Activated CD4-positive, alpha-beta T cell treated with anti-CD3 and anti-CD28 coated beads for 24 hours (primary cell): Measurements from ENCODE around the gene GKN1.
"Not testable (repeated sequence)": the region's sequence is repeated elsewhere in the genome, so short reads cannot be mapped to it uniquely, and the experiment has no call there.

ENCODE experiments used
- DNase-seq, 2 donors: peaks; one replicate each; pipeline ENCODE4 v3.0.0-alpha.2; 2020; ENCODE audit warnings: low read depth in 2 of 2

The GKN1 gene

GRCh38 chr2:68974251-68974650 lies at the start of gene GKN1:
TSS of gene GKN1 (plus strand) at chr2:68974636. CDS start at chr2:68974678, 42 bp downstream.
- no peak for DNase-seq

DNA sequence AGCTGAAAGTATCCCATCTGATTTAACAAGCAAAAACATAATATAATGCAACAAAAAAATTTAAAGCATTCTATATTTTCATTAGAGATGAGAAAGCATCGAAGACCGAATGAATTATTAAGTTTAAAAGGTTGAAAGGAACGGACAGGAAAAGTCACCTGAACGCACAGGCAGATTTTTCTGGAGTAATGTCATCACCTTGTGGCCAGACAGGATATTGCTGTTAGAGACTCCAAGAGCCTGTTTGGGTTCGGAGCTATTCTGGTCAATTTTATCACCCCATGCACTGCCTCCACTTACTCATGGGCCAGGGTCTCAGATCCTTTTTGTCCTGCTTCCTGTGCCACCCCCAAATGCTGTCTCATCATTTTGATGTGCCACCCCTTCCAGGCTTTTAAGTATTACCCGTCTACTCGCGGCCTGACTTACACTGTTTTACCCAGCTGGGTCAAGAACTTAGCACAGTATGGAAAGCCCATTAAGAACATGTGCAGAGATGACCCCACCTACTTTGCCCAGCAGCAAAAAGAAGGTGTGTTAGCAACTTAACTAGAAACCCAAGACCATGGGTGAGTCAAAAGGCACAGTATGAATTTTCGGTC lies 49.0 kb upstream of the GKN1 start:
- peak in 1 of 2 donors; percentile 35 for DNase-seq

DNA sequence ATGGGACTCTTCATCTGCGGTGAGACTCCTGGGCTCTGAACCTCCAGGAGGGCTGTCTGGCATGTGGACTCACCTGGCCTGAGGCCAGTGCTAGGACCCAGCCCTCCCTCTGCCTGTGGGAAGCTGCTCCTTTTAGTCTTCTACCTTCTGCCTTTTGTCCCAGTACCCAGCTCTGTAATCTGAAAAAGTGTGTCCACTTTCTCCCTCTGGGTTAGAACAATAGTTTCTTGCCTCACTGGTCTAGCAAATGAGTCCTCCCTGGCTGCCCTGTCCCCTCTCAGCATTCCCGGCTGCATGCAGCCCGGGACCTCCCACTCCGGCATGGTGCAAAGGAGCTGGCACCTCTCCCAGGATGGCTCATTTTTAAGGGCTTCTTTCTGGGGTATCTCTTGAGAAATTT lies 47.6 kb upstream of the GKN1 start:
- no peak for DNase-seq

GRCh38 chr2:68931149-68931711 lies 43.2 kb upstream of the GKN1 start:
- no peak for DNase-seq

GRCh38 chr2:68931799-68932198 lies 42.6 kb upstream of the GKN1 start:
- DNase-seq, result no peak

- DNase-seq, result no peak
Observed at GRCh38 chr2:68932402-68932801, 42.0 kb upstream of the GKN1 start.

- DNase-seq, result no peak
Observed at GRCh38 chr2:68934021-68934420, 40.4 kb upstream of the GKN1 start.

DNA sequence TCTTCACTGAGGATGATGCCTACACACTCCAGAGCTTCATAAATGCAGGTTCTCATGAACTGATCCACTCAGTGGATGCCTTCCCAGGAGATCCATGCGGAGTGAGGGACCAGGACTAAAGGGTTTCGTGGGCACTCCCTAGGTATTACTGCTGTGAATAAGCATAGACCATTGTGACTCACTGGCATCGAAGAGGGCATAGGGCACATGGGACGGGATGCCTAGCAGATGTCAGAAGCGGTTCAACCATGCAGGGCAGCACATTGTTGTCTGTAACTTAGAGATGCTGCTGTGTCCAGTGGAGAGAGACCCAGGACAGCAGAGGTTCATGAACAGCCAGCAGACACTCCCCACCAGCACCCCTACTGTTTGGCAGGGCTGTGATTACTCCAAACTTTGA lies 39.0 kb upstream of the GKN1 start:
- no peak for DNase-seq

DNA sequence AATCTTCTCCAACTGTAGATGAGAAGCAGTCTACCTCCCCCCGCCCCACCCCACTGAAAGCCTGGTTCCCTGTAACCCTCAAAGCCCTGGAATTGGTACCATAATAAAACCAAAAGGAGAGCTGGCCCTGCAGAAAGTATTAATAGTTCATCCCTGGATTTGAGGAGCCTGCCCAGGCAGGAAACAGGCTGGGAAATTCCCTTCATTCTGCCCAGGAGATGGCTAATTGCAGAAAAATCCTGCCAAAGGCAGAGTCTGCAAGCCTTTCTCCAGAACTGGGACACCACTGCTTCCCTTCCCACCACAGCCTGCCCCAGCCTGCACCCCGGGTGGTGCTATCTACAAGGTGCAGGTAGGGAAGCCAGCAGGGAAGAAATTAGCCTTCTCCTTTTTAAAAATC lies 38.0 kb upstream of the GKN1 start:
- DNase-seq, result no peak

DNA sequence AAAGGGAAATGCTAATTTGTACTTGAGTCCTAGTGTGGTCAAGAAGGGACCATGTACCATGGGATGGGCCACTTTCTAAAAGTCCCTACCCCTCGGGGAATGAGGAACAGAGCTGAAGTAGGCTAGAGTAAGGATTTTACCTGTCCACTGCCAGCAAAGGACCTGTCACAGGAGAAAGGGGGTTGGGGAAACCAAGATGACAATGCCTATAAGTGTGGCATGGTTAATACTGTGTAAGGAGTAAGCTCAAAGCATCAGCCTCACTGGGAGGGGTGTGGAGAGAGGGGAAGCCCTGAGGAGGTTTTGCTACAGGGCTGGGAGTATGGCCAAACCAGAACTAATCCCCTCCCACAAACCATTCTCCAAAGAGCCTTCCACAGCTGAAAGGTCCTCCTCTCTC lies 37.5 kb upstream of the GKN1 start:
- no peak for DNase-seq

- DNase-seq, result no peak
Observed at GRCh38 chr2:68937346-68938055, 36.9 kb upstream of the GKN1 start.

DNA sequence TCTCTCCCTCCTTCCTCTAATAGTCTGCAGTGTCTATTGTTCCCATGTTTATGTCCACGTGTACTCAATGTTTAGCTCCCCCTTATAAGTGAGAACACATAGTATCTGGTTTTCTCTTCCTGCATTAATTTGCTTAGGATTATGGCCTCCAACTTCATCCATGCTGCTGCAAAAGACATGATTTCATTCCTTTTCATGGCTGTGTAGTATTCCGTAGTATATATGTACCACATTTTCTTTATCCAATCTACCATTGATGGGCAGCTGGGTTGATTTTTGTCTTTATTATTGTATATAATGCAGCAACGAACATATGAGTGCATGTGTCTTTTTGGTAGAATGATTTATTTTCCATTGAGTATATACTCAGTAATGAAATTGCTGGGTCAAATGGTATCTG lies 35.5 kb upstream of the GKN1 start:
- DNase-seq, result no peak

DNA sequence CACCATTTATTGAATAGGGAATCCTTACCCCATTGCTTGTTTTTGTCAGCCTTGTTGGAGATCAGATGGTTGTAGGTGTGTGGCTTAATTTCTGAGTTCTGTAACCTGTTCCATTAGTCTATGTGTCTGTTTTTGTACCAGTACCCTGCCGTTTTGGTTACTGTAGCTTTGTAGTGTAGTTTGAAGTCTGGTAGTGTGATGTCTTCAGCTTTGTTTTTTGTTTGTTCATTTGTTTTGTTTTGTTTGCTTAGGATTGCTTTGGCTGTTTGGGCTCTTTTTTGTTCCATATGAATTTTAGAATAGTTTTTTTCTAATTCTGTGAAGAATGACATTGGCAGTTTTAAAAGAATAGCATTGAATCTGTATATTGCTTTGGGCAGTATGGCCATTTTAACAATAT lies 34.5 kb upstream of the GKN1 start:
- no peak for DNase-seq

GRCh38 chr2:68940369-68940768 lies 34.1 kb upstream of the GKN1 start:
- no peak for DNase-seq

- no peak for DNase-seq
Observed at GRCh38 chr2:68942827-68943226, 31.6 kb upstream of the GKN1 start.

DNA sequence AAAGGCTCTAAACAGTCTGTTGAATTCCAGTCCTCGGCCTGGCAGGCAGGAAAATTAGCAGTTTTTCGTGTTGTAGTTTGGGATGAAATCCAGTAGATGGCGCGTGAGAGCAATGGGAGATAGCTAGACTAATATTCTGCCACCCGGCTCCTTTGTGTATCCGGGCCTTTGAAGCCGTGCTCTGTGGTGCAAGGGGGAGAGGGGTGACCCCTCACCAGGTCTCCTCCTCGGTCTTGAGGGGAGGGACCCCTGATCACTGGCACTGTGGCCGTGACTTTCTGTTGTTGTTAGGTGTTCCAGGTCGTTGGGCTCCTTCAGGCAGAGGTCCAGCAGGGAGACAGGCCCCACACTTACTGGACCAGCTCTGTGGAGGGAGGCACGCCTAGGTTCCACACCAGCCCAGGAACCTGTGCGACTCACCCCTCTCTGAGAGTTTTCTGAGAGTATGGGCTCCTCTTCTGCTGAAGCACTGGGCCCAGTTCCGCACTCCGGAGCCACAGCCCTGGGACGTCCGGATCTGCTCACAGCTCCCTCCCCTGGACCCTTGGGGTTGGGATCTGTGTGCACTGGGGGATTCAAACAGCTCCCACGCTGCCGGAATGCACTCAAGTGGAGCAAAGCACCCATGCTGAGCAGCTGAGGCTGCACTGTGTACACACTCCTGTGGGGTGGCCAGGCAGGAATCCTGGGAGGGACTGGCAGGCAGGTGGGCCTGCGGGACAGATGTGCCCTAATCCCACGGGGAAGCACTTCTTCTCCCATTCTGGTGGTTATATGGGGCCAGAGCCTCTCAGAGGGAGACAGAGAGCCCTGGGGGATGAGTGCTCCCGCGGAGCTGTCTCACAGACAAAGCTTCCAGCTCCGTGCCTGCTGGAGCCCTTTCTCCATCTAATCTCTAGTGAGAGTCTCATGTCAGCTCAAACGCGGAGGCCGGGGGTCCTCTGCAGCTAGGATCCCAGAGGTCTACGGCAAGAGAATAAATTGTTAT lies 30.6 kb upstream of the GKN1 start:
- peak; percentile 29 to 46 for DNase-seq

DNA sequence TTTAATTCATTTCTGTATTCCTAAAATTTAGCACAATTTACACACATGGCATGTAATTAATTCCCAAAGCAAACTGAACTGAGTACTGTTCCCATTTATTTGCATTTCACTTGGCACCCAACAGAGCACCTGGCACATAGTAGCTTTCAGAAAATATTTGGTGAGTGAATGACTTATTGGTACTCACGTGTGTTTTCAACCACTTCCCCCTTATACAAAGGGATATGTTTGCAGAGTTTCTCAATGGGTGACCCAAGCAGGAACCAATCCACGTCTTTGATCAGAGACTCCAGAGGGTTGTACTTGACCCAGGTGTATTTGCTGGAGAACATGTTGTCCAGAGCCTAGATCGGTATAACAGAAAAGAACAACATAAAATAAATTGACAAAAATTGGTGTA lies 28.3 kb upstream of the GKN1 start:
- no peak for DNase-seq

- no peak for DNase-seq
Observed at GRCh38 chr2:68948710-68949109, 25.7 kb upstream of the GKN1 start.

DNA sequence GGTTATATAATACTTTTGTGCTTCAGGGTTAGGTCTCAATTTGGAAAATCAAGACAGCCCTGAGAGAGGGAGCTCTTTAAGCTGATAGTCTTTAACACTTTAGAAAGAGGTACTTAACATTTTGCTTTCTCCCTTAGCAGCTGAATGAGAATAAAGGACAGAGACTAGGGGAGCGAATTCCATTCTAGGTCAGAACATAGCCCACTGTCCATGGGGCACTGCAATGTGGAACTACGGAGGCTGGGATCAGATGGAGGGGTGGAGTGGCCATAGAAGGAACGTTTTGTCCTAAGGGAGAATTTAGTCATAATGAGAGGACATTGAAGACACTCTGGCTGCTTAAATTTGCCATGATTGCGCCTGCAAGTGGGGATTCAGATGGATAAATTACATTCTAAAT lies 22.5 kb upstream of the GKN1 start:
- DNase-seq, result no peak

GRCh38 chr2:68952887-68953521 lies 21.4 kb upstream of the GKN1 start, which contains the start of gene GKN2:
TSS of gene GKN2 (minus strand) at chr2:68952893. CDS start at chr2:68952861, 32 bp downstream.
- DNase-seq, result no peak

GRCh38 chr2:68955432-68955831 lies 19.0 kb upstream of the GKN1 start:
- not testable (repeated sequence) for DNase-seq

DNA sequence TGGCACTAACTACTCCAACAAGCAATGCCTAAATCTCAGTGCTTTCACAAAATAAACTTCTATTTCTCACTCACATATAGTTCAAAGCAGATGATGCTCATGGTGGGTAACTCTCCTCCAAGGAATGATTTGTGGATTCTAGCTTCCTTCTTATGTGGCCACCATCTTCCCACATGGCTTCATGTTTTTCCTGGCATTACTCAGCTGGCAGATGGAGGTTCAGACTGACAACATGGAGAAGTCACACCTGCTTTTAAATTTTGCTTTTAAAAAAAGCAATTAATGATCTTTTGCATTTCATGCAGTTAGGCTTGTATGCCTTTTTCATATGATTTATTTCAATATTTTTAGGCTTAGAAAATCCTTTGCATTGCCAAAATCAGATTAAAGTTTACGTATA lies 15.4 kb upstream of the GKN1 start:
- DNase-seq, result no peak
